ENCODE measurements around the gene CCL11. TPM values are rescaled to one million over a fixed set of nuclear protein-coding genes. Genes with fewer than 3 reads are reported as not detected.

Gene CCL11
- total RNA-seq, 1 experiment from 2014 or later: not detected

DNA sequence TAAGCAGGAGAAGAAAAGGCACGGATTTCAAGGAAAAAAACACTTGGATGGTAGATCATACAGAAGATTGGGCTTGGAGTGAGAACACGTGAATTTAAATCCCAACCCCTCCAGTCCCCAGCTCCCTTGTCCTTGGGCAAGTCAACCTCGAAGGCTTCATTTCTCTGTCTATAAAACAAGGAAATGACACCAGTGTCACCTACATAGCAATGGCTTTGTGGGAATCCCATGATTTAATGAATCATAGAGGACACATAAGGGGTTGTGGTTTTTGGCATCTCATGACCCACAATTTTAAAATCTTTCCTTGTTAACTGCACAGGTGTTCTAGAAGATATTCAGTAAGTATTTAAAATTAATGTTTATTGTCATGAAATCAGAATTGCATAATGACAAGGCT is 38.7 kb upstream of the CCL11 start:
- H3K27me3 ChIP-seq (ENCODE audit: low read length): no peaks in the 10 kb centered on the region
- no peaks in the 10 kb centered on the region for H4K20me1 ChIP-seq (ENCODE audit: low read length)
- H3F3A ChIP-seq (ENCODE audit: low read length, unreplicated experiment): no peaks in the 10 kb centered on the region
- H2AFZ ChIP-seq (ENCODE audit: low read length): no peak overlapping the region
- intact Hi-C loops (cut with micrococcal nuclease): no loop called here
- DNase-seq: no peak
- ChIA-PET CTCF (no interaction called here), POLR2A (ENCODE audit: unreplicated experiment) (no interaction called here)
- H3K9me2 ChIP-seq (replicated peaks; ENCODE audit: low read length): no peaks in the 10 kb centered on the region
- H3K36me3 ChIP-seq (ENCODE audit: low read depth, low read length): no peaks in the 10 kb centered on the region
- H3K9ac ChIP-seq (ENCODE audit: low read length): no peak overlapping the region
- H3K79me2 ChIP-seq (ENCODE audit: low read length): no peaks in the 10 kb centered on the region
- H3K27ac ChIP-seq (ENCODE audit: low read length): no peak overlapping the region
- no peak for ATAC-seq
- H3K4me1 ChIP-seq (ENCODE audit: insufficient read depth, low read length): no peaks in the 10 kb centered on the region
- no TSS peak for BruUV-seq (replicated peaks)
- H3K4me2 ChIP-seq (ENCODE audit: low read length): no peak overlapping the region
- no peaks in the 10 kb centered on the region for H3K9me3 ChIP-seq (ENCODE audit: low read length)
- H3K4me3 ChIP-seq (ENCODE audit: low read length): no peak overlapping the region
- TF ChIP-seq EZH2phosphoT487 (IDR thresholded peaks at IDR 0.05; ENCODE audit: borderline replicate concordance, low read length): no peak
- TF ChIP-seq, protein P1, sequence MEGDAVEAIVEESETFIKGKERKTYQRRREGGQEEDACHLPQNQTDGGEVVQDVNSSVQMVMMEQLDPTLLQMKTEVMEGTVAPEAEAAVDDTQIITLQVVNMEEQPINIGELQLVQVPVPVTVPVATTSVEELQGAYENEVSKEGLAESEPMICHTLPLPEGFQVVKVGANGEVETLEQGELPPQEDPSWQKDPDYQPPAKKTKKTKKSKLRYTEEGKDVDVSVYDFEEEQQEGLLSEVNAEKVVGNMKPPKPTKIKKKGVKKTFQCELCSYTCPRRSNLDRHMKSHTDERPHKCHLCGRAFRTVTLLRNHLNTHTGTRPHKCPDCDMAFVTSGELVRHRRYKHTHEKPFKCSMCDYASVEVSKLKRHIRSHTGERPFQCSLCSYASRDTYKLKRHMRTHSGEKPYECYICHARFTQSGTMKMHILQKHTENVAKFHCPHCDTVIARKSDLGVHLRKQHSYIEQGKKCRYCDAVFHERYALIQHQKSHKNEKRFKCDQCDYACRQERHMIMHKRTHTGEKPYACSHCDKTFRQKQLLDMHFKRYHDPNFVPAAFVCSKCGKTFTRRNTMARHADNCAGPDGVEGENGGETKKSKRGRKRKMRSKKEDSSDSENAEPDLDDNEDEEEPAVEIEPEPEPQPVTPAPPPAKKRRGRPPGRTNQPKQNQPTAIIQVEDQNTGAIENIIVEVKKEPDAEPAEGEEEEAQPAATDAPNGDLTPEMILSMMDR (conservative IDR thresholded peaks at IDR 0.05; ENCODE audit: low read depth, low read length): no peak
- no peak for TF ChIP-seq EZH2 (IDR thresholded peaks at IDR 0.05; ENCODE audit: low read length, unreplicated experiment)

DNA sequence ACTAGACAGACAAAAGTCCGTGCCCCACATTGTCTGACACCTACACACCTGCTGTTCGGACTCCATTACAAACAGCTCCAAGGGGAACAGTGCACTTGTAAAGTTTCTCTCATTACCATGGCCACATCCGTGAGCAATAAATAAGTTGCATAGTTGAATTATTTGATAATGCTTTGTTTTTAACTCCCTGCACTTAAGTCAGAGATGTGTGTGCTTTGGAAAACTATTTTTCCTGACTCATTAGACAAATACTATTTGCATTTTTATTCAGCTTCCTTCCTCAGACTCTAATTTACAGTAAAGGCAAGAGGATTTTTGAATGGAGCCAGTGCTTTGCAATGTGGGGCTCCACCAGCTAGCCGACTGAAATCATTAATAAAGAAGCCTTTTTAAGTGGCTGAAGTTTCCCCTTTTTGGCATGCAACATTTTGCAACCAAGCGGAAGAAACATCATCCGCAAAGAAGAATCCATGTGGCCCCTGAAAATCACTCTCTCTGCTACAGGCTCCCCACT is 37.0 kb upstream of the CCL11 start:
- Histone ChIP-seq H3K27me3 (ENCODE audit: low read length) (no peaks in the 10 kb centered on the region), H3K4me2 (ENCODE audit: low read length) (no peak overlapping the region), H3F3A (ENCODE audit: low read length, unreplicated experiment) (no peaks in the 10 kb centered on the region), H3K4me3 (ENCODE audit: low read length) (no peak overlapping the region), H3K9ac (ENCODE audit: low read length) (no peak overlapping the region), H3K27ac (ENCODE audit: low read length) (no peak overlapping the region), H3K9me2 (replicated peaks; ENCODE audit: low read length) (no peaks in the 10 kb centered on the region), H3K4me1 (ENCODE audit: insufficient read depth, low read length) (no peaks in the 10 kb centered on the region), H3K9me3 (ENCODE audit: low read length) (no peaks in the 10 kb centered on the region), H4K20me1 (ENCODE audit: low read length) (no peaks in the 10 kb centered on the region), H3K79me2 (ENCODE audit: low read length) (no peaks in the 10 kb centered on the region), H3K36me3 (ENCODE audit: low read depth, low read length) (no peaks in the 10 kb centered on the region), H2AFZ (ENCODE audit: low read length) (no peak overlapping the region)
- ChIA-PET POLR2A (ENCODE audit: unreplicated experiment) (no interaction called here), CTCF (interaction anchor here (0.6 kb wide), 1 partner anchor 168 kb away, joined by 3 read pairs; no protein-coding TSS in a partner anchor)
- DNase-seq (no peak), ATAC-seq (no peak)
- BruUV-seq (replicated peaks): no TSS peak
- intact Hi-C loops (cut with micrococcal nuclease): no loop called here
- TF ChIP-seq, protein P1 (conservative IDR thresholded peaks at IDR 0.05; ENCODE audit: low read depth, low read length): no peak
- TF ChIP-seq EZH2 (IDR thresholded peaks at IDR 0.05; ENCODE audit: low read length, unreplicated experiment) (no peak), EZH2phosphoT487 (IDR thresholded peaks at IDR 0.05; ENCODE audit: borderline replicate concordance, low read length) (no peak)

DNA sequence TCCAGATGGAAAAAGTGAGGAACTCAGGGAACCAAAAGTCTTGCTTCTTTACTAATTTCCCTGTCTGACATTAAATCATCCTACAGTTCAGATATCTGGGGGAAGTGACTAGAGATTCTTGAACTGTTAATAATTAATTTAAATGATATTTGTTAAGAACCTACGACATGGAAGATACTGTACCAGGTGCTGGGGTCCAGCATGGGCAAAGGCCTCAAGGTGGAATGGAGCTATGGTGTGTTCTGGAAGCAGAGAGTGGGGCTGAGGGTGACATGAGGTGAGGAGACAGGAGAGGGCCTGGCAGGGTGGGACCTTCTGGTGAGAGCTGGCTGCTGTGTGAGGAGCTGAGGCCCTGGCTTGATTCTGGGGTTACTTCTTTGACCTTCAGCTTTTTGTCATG is 36.5 kb upstream of the CCL11 start:
- no peak overlapping the region for H3K4me2 ChIP-seq (ENCODE audit: low read length)
- no peaks in the 10 kb centered on the region for H3K9me3 ChIP-seq (ENCODE audit: low read length)
- ATAC-seq (no peak), DNase-seq (no peak)
- no peak for TF ChIP-seq EZH2phosphoT487 (IDR thresholded peaks at IDR 0.05; ENCODE audit: borderline replicate concordance, low read length)
- TF ChIP-seq, protein P1 (conservative IDR thresholded peaks at IDR 0.05; ENCODE audit: low read depth, low read length): no peak
- TF ChIP-seq EZH2 (IDR thresholded peaks at IDR 0.05; ENCODE audit: low read length, unreplicated experiment): no peak
- intact Hi-C loops (cut with micrococcal nuclease): no loop called here
- no peaks in the 10 kb centered on the region for H3K79me2 ChIP-seq (ENCODE audit: low read length)
- no peak overlapping the region for H3K4me3 ChIP-seq (ENCODE audit: low read length)
- H4K20me1 ChIP-seq (ENCODE audit: low read length): no peaks in the 10 kb centered on the region
- no TSS peak for BruUV-seq (replicated peaks)
- H3K9ac ChIP-seq (ENCODE audit: low read length): no peak overlapping the region
- no peak overlapping the region for H3K27ac ChIP-seq (ENCODE audit: low read length)
- H3K4me1 ChIP-seq (ENCODE audit: insufficient read depth, low read length): no peaks in the 10 kb centered on the region
- H3K27me3 ChIP-seq (ENCODE audit: low read length): no peaks in the 10 kb centered on the region
- H3F3A ChIP-seq (ENCODE audit: low read length, unreplicated experiment): no peaks in the 10 kb centered on the region
- no peaks in the 10 kb centered on the region for H3K36me3 ChIP-seq (ENCODE audit: low read depth, low read length)
- ChIA-PET POLR2A (ENCODE audit: unreplicated experiment) (no interaction called here), CTCF (interaction anchor here (0.6 kb wide), 1 partner anchor 168 kb away, joined by 3 read pairs; no protein-coding TSS in a partner anchor)
- no peak overlapping the region for H2AFZ ChIP-seq (ENCODE audit: low read length)
- H3K9me2 ChIP-seq (replicated peaks; ENCODE audit: low read length): no peaks in the 10 kb centered on the region

Measured in PC-3 (cell line).